HG02852 (cell line): ENCODE results near the gene PJA1.

Experiments used
- ATAC-seq: cut with Tn5 transposase; IDR thresholded peaks from one replicate; pipeline ENCODE4 v1.9.1; 2021; ENCODE audit warnings: mild to moderate bottlenecking, moderate library complexity; ENCODE audit not compliant: unreplicated experiment

The PJA1 gene

GRCh38 chrX:69143530-69143929 is 21.7 kb downstream of the PJA1 start:
- ATAC-seq, result no peak

GRCh38 chrX:69142788-69143469 is 22.3 kb downstream of the PJA1 start:
- no peak for ATAC-seq

- no peak for ATAC-seq
Observed at GRCh38 chrX:69140837-69141236, 24.4 kb downstream of the PJA1 start.

- no peak for ATAC-seq
Observed at GRCh38 chrX:69139516-69139915, 25.7 kb downstream of the PJA1 start.

GRCh38 chrX:69138512-69138911 is 26.7 kb downstream of the PJA1 start:
- ATAC-seq, result no peak

GRCh38 chrX:69138118-69138390 is 27.2 kb downstream of the PJA1 start:
- ATAC-seq, result no peak

- no peak for ATAC-seq
Observed at GRCh38 chrX:69137371-69138117, 27.7 kb downstream of the PJA1 start.

GRCh38 chrX:69136546-69137331 is 28.5 kb downstream of the PJA1 start:
- no peak for ATAC-seq

GRCh38 chrX:69133921-69134542 is 31.2 kb downstream of the PJA1 start:
- ATAC-seq, result no peak

GRCh38 chrX:69131886-69132285 is 33.4 kb downstream of the PJA1 start:
- no peak for ATAC-seq

- no peak for ATAC-seq
Observed at GRCh38 chrX:69130439-69130838, 34.8 kb downstream of the PJA1 start.

- ATAC-seq, result no peak
Observed at GRCh38 chrX:69128588-69128987, 36.7 kb downstream of the PJA1 start.

GRCh38 chrX:69127466-69127865 is 37.8 kb downstream of the PJA1 start:
- no peak for ATAC-seq

- ATAC-seq, result no peak
Observed at GRCh38 chrX:69126642-69127041, 38.6 kb downstream of the PJA1 start.

GRCh38 chrX:69125094-69125493 is 40.2 kb downstream of the PJA1 start:
- no peak for ATAC-seq

GRCh38 chrX:69124108-69124507 is 41.1 kb downstream of the PJA1 start:
- ATAC-seq, result no peak

- ATAC-seq, result no peak
Observed at GRCh38 chrX:69123481-69123880, 41.8 kb downstream of the PJA1 start.

GRCh38 chrX:69121321-69122000 is 43.8 kb downstream of the PJA1 start:
- no peak for ATAC-seq

- no peak for ATAC-seq
Observed at GRCh38 chrX:69120476-69120875, 44.8 kb downstream of the PJA1 start.

GRCh38 chrX:69119122-69119521 is 46.1 kb downstream of the PJA1 start:
- ATAC-seq, result no peak
